GM23248 (cell line): ENCODE results near the gene ARHGAP11B. TPM values are rescaled to one million over a fixed set of nuclear protein-coding genes. Genes with fewer than 3 reads are reported as not detected.

Experiments
- polyA plus RNA-seq: library from polyadenylated mRNA; unstranded; fragments of >200 nt; fragmentation: Nextera tagmentation; extraction: Ambion mirVana; gene quantifications from 2 replicates; pipeline ENCODE4 v1.2.1, GENCODE V29; 2016
- small RNA-seq: library from RNA; depleted of rRNA; stranded (forward); fragments of <200 nt; gene quantifications from one replicate; pipeline ENCODE3, GENCODE V24; 2014; ENCODE audit warnings: low read depth, low replicate concordance
- total RNA-seq: library from RNA; depleted of rRNA; stranded (reverse); fragments of >200 nt; shearing (Covaris generic); gene quantifications from 2 replicates; pipeline ENCODE4 v1.2.3, GENCODE V29; 2014; rRNA removed

ARHGAP11B gene

Small RNA genes within 50 kb of the gene (small RNA-seq; reads per million reads assigned to genes)
- not detected for gene RF00019
- not detected for gene RF00096
- gene RN7SL628P = not detected

Other genes starting within 250 kb of the ARHGAP11B start
- gene CHRFAM7A, start 232.6 kb upstream of the ARHGAP11B start, total RNA-seq = not detected in 2 replicates
- not detected in 2 replicates for gene CHRFAM7A, start 232.6 kb upstream of the ARHGAP11B start, polyA plus RNA-seq
- gene GOLGA8R, start 211.9 kb upstream of the ARHGAP11B start, total RNA-seq = 0.65 and 1.0 TPM in 2 replicates
- gene GOLGA8R, start 211.9 kb upstream of the ARHGAP11B start, polyA plus RNA-seq = 0.06 and 0.16 TPM in 2 replicates
- 0.76 TPM in 1 of 2 replicates, not detected in the other for gene GOLGA8Q, start 74.1 kb upstream of the ARHGAP11B start, total RNA-seq
- 0.49 TPM in 1 of 2 replicates, not detected in the other for gene GOLGA8Q, start 74.1 kb upstream of the ARHGAP11B start, polyA plus RNA-seq
- not detected in 2 replicates for gene GOLGA8H, start 22.1 kb upstream of the ARHGAP11B start, total RNA-seq
- gene GOLGA8H, start 22.1 kb upstream of the ARHGAP11B start, polyA plus RNA-seq = not detected in 2 replicates